Hepatocyte (in vitro differentiated cells): ENCODE results near the gene TGIF1.
"Not testable (repeated sequence)": the region's sequence is repeated elsewhere in the genome, so short reads cannot be mapped to it uniquely, and the experiment has no call there.

Source experiments
- EZH2 ChIP-seq: fragments of 200-600 bp; sonication (generic); IDR thresholded peaks from 2 replicates; pipeline ENCODE4 v1.6.1; 2016; ENCODE audit warnings: antibody characterized with exemption, mild to moderate bottlenecking, borderline replicate concordance
- EZH2phosphoT487 ChIP-seq: fragments of 200-600 bp; sonication (generic); IDR thresholded peaks from one replicate; pipeline ENCODE4 v1.6.1; 2018; ENCODE audit warnings: antibody characterized with exemption, mild to moderate bottlenecking, low read depth, moderate library complexity; ENCODE audit not compliant: unreplicated experiment, severe bottlenecking
- TF ChIP-seq, protein P1 (sequence below): fragments of 200-600 bp; sonication (generic); IDR thresholded peaks from 2 replicates; pipeline ENCODE4 v1.5.1; 2016; ENCODE audit warnings: antibody characterized with exemption, mild to moderate bottlenecking; ENCODE audit not compliant: poor library complexity

DNA sequence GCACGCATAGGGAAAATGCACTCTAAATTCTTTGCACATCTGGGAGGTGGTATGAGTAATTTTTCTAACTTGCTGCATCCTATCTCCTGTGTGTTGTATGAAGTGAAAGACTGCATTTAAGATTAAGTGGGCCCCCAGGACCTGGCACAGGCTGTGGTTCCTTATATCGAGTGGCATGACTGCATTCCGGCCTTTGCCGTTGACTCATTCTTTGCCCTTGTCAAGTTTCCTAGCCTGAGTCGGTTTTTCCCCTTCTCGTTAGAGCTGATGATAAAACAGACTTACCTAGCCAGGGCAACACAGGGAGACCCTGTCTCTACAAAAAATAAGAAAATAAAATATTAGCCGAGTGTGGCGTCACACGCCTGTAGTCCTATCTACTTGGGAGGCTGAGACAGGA lies 37.4 kb upstream of the TGIF1 start:
- TF ChIP-seq, protein P1, sequence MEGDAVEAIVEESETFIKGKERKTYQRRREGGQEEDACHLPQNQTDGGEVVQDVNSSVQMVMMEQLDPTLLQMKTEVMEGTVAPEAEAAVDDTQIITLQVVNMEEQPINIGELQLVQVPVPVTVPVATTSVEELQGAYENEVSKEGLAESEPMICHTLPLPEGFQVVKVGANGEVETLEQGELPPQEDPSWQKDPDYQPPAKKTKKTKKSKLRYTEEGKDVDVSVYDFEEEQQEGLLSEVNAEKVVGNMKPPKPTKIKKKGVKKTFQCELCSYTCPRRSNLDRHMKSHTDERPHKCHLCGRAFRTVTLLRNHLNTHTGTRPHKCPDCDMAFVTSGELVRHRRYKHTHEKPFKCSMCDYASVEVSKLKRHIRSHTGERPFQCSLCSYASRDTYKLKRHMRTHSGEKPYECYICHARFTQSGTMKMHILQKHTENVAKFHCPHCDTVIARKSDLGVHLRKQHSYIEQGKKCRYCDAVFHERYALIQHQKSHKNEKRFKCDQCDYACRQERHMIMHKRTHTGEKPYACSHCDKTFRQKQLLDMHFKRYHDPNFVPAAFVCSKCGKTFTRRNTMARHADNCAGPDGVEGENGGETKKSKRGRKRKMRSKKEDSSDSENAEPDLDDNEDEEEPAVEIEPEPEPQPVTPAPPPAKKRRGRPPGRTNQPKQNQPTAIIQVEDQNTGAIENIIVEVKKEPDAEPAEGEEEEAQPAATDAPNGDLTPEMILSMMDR, result not testable (repeated sequence)
- not testable (repeated sequence) for TF ChIP-seq EZH2phosphoT487, EZH2
